ENCODE measurements around the gene TOR3A.
"Not testable (repeated sequence)": the region's sequence is repeated elsewhere in the genome, so short reads cannot be mapped to it uniquely, and the experiment has no call there.

The TOR3A gene

GRCh38 chr1:179081687-179082332 lies at the start of gene TOR3A:
TSS of gene TOR3A (plus strand) at chr1:179082070. CDS start at chr1:179082129, 59 bp downstream.
- peak; percentile 72 for DNase-seq

- DNase-seq, result no peak
Measured at GRCh38 chr1:179034720-179035119, 47.1 kb upstream of the TOR3A start.

- no peak for DNase-seq
Measured at GRCh38 chr1:179036844-179037465, 44.9 kb upstream of the TOR3A start.

- no peak for DNase-seq
Measured at GRCh38 chr1:179038528-179039281, 43.2 kb upstream of the TOR3A start.

GRCh38 chr1:179039502-179040174 lies 42.2 kb upstream of the TOR3A start:
- DNase-seq, result not testable (repeated sequence)

GRCh38 chr1:179040175-179040551 lies 41.7 kb upstream of the TOR3A start:
- DNase-seq, result not testable (repeated sequence)

GRCh38 chr1:179042087-179042486 lies 39.8 kb upstream of the TOR3A start:
- DNase-seq, result no peak

GRCh38 chr1:179042700-179043099 lies 39.2 kb upstream of the TOR3A start:
- no peak for DNase-seq

GRCh38 chr1:179043266-179043665 lies 38.6 kb upstream of the TOR3A start:
- DNase-seq, result no peak

GRCh38 chr1:179043907-179044306 lies 38.0 kb upstream of the TOR3A start:
- no peak for DNase-seq

GRCh38 chr1:179046808-179047635 lies 34.8 kb upstream of the TOR3A start:
- no peak for DNase-seq

- DNase-seq, result no peak
Measured at GRCh38 chr1:179047636-179047997, 34.3 kb upstream of the TOR3A start.

- no peak for DNase-seq
Measured at GRCh38 chr1:179048339-179049124, 33.3 kb upstream of the TOR3A start.

- DNase-seq, result no peak
Measured at GRCh38 chr1:179052776-179053175, 29.1 kb upstream of the TOR3A start.

- DNase-seq, result no peak
Measured at GRCh38 chr1:179053486-179053885, 28.4 kb upstream of the TOR3A start.

- DNase-seq, result no peak
Measured at GRCh38 chr1:179055937-179056336, 25.9 kb upstream of the TOR3A start.

- no peak for DNase-seq
Measured at GRCh38 chr1:179058487-179059483, 23.1 kb upstream of the TOR3A start.

GRCh38 chr1:179061360-179062282 lies 20.2 kb upstream of the TOR3A start:
- DNase-seq, result no peak

GRCh38 chr1:179066471-179066870 lies 15.4 kb upstream of the TOR3A start:
- no peak for DNase-seq

Measured in activated effector memory CD4-positive, alpha-beta T cell treated with Interleukin-2 at 50 U/mL for 16 hours (primary cell).